OCI-LY7 (cell line): Measurements from ENCODE around the gene MZB1. TPM values are rescaled to one million over a fixed set of nuclear protein-coding genes. Genes with fewer than 3 reads are reported as not detected.

Experiments
- BruUV-seq: library from RNA; stranded (reverse); fragments of 400-500 nt; replicated peaks from 2 replicates; lab custom pipeline; 2021; lab: Mats Ljungman, UMichigan
- CTCF ChIA-PET: fragments of 300-600 bp; sonication (Branson Sonifier 250); formaldehyde crosslinking; loops from one replicate; lab custom pipeline; 2022; ENCODE audit warnings: antibody characterized with exemption; ENCODE audit not compliant: unreplicated experiment; lab: Charles Lee
- POLR2A ChIA-PET: fragments of 300-600 bp; sonication (Branson Sonifier 250); formaldehyde crosslinking; loops from one replicate; lab custom pipeline; 2022; ENCODE audit warnings: antibody characterized with exemption; lab: Charles Lee
- DNase-seq: peaks from one replicate; pipeline ENCODE4 v3.0.0-alpha.2; 2015; ENCODE audit warnings: low spot score
- H2AFZ ChIP-seq: fragments of 200-600 bp; sonication (generic), shearing (Covaris generic); 2 replicates; pipeline ENCODE4 v1.6.1; 2014; ENCODE audit warnings: mild to moderate bottlenecking, antibody characterized with exemption, low read length, moderate library complexity
- H3K27ac ChIP-seq: fragments of 200-600 bp; sonication (generic); 2 replicates; pipeline ENCODE4 v1.5.1; 2014; ENCODE audit warnings: mixed run types, low read depth, mild to moderate bottlenecking, moderate library complexity, low read length, inconsistent platforms; ENCODE audit not compliant: poor library complexity, severe bottlenecking
- H3K36me3 ChIP-seq: fragments of 200-600 bp; sonication (generic); 2 replicates; pipeline ENCODE4 v1.6.1; 2014; ENCODE audit warnings: mild to moderate bottlenecking, antibody characterized with exemption, low read length, moderate library complexity, mixed read lengths; ENCODE audit not compliant: insufficient read depth
- H3K4me1 ChIP-seq: fragments of 200-600 bp; sonication (generic); 2 replicates; pipeline ENCODE4 v1.5.1; 2014; ENCODE audit warnings: mild to moderate bottlenecking, low read length; ENCODE audit not compliant: insufficient read depth, poor library complexity, severe bottlenecking
- H3K4me2 ChIP-seq: fragments of 200-600 bp; sonication (generic); 2 replicates; pipeline ENCODE4 v1.6.1; 2014; ENCODE audit warnings: mild to moderate bottlenecking, low read length
- H3K4me3 ChIP-seq: fragments of 200-600 bp; sonication (generic); 2 replicates; pipeline ENCODE4 v1.5.1; 2014; ENCODE audit warnings: mild to moderate bottlenecking, low read depth, low read length; ENCODE audit not compliant: poor library complexity, severe bottlenecking
- H3K79me2 ChIP-seq: fragments of 200-600 bp; sonication (generic); 2 replicates; pipeline ENCODE4 v1.6.1; 2016; ENCODE audit warnings: low read depth, mild to moderate bottlenecking, low read length, moderate library complexity, mixed read lengths; ENCODE audit not compliant: insufficient read depth
- H3K9me2 ChIP-seq: fragments of 200-600 bp; sonication (generic); 2 replicates; pipeline ENCODE4 v1.6.1; 2016; ENCODE audit warnings: mild to moderate bottlenecking, low read length, mixed read lengths; ENCODE audit not compliant: insufficient read depth
- H3K9me3 ChIP-seq: fragments of 200-600 bp; sonication (generic); 2 replicates; pipeline ENCODE4 v1.6.1; 2014; ENCODE audit warnings: mild to moderate bottlenecking, mixed run types, low read length, mixed read lengths
- H4K20me1 ChIP-seq: fragments of 200-600 bp; sonication (generic); 2 replicates; pipeline ENCODE4 v1.6.1; 2014; ENCODE audit warnings: mild to moderate bottlenecking, antibody characterized with exemption, low read length, moderate library complexity, mixed read lengths; ENCODE audit not compliant: insufficient read depth
- CTCF ChIP-seq: fragments of 200-600 bp; sonication (generic); conservative IDR thresholded peaks from 2 replicates; pipeline ENCODE4 v1.5.1; 2014; ENCODE audit warnings: mild to moderate bottlenecking, antibody characterized with exemption, low read length, moderate library complexity, mixed read lengths
- EZH2phosphoT487 ChIP-seq: fragments of 200-600 bp; sonication (generic); IDR thresholded peaks from 2 replicates; pipeline ENCODE4 v1.6.1; 2018; ENCODE audit warnings: low read depth, borderline replicate concordance, mild to moderate bottlenecking, mixed run types, antibody characterized with exemption, low read length, moderate library complexity, mixed read lengths
- intact Hi-C: fragments of 100-400 bp; cut with micrococcal nuclease; formaldehyde crosslinking; loops from one replicate; pipeline ENCODE4 v1.10.0; 2022; ENCODE audit not compliant: unreplicated experiment
- total RNA-seq, 2 experiments: library from RNA; depleted of rRNA in 1 of 2; stranded (reverse); fragments of >200 nt in 1 of 2; shearing (Covaris generic) in 1 of 2; gene quantifications; 2 replicates each; pipeline ENCODE4 v1.2.3, GENCODE V29; 2014 to 2022

MZB1 gene
- total RNA-seq, 2 experiments from 2014 or later, result 727 to 1,014 TPM

GRCh38 chr5:139399501-139400121 is 9.9 kb upstream of the MZB1 start:
- no peaks in the 10 kb centered on the region for H4K20me1 ChIP-seq
- no peaks in the 10 kb centered on the region for H3K79me2 ChIP-seq
- no peak overlapping the region for H3K4me3 ChIP-seq
- DNase-seq, result no peak
- TF ChIP-seq CTCF (no peak), EZH2phosphoT487 (no peak)
- peaks cover 41% of the 10 kb centered on the region for H3K4me1 ChIP-seq
- intact Hi-C loops, result loop anchor here (10.0 kb wide), 1 partner anchor 205 kb away; the partner anchor contains the start of gene SIL1
- no peak overlapping the region for H2AFZ ChIP-seq
- POLR2A ChIA-PET, result no interaction called here
- no peak overlapping the region for H3K27ac ChIP-seq
- peaks cover 27% of the 10 kb centered on the region for H3K36me3 ChIP-seq
- H3K9me2 ChIP-seq, result no peaks in the 10 kb centered on the region
- H3K9me3 ChIP-seq, result no peaks in the 10 kb centered on the region
- CTCF ChIA-PET, result no interaction called here
- BruUV-seq, result no TSS peak
- no peak overlapping the region for H3K4me2 ChIP-seq

GRCh38 chr5:139397921-139398320 is 8.2 kb upstream of the MZB1 start:
- Histone ChIP-seq H3K9me2 (no peaks in the 10 kb centered on the region), H3K4me2 (no peak overlapping the region), H3K9me3 (no peaks in the 10 kb centered on the region), H2AFZ (no peak overlapping the region), H4K20me1 (no peaks in the 10 kb centered on the region), H3K4me1 (peaks cover 42% of the 10 kb centered on the region), H3K4me3 (no peak overlapping the region), H3K36me3 (peaks cover 31% of the 10 kb centered on the region), H3K27ac (no peak overlapping the region), H3K79me2 (peaks cover 11% of the 10 kb centered on the region; the same call in 1 of the 2 replicates)
- POLR2A ChIA-PET, result interaction anchor here (0.7 kb wide), 1 partner anchor 11 kb away, joined by 9 read pairs; no protein-coding TSS in a partner anchor
- TF ChIP-seq CTCF, result no peak
- no peak for TF ChIP-seq EZH2phosphoT487
- intact Hi-C loops, result no loop called here
- no peak for DNase-seq
- CTCF ChIA-PET, result no interaction called here
- no TSS peak for BruUV-seq

GRCh38 chr5:139396691-139397090 is 7.0 kb upstream of the MZB1 start:
- intact Hi-C loops, result no loop called here
- H3K79me2 ChIP-seq, result peaks cover 11% of the 10 kb centered on the region; the same call in 1 of the 2 replicates
- H3K9me3 ChIP-seq, result no peaks in the 10 kb centered on the region
- POLR2A ChIA-PET, result interaction anchor here (1.8 kb wide), 1 partner anchor 10 kb away, joined by 7 read pairs; no protein-coding TSS in a partner anchor
- DNase-seq, result no peak
- no peak overlapping the region for H3K4me3 ChIP-seq
- CTCF ChIA-PET, result no interaction called here
- peaks cover 31% of the 10 kb centered on the region for H3K36me3 ChIP-seq
- peaks cover 40% of the 10 kb centered on the region for H3K4me1 ChIP-seq
- no peak overlapping the region for H2AFZ ChIP-seq
- BruUV-seq, result no TSS peak
- no peaks in the 10 kb centered on the region for H4K20me1 ChIP-seq
- no peak for TF ChIP-seq CTCF
- no peak overlapping the region for H3K27ac ChIP-seq
- no peak overlapping the region; the same call in 1 of the 2 replicates for H3K4me2 ChIP-seq
- no peaks in the 10 kb centered on the region for H3K9me2 ChIP-seq
